ENCODE data around the gene THAP5. TPM values are rescaled to one million over a fixed set of nuclear protein-coding genes. Genes with fewer than 3 reads are reported as not detected.

Gene THAP5
- polyA plus RNA-seq, 2 of the 4 experiments (the other 2 are of a cell fraction) = 20.5 to 27.4 TPM

- no peak overlapping the region for H3K4me2 ChIP-seq
- no peak overlapping the region for H3K27ac ChIP-seq
- DNase-seq (ENCODE audit: low read depth in 1 of 2, low spot score in 1 of 2) (no peak), FAIRE-seq (no peak), ATAC-seq (peak in 1 of 2 experiments; percentile 57; a peak in 4 of 6 replicates)
- peaks cover 8% of the 10 kb centered on the region; the same call in 1 of the 3 replicates for H3K9me3 ChIP-seq
- ChIA-PET CTCF (interaction anchor here (1.0 kb wide), 1 partner anchor 12 kb away, joined by 3 read pairs; the partner anchor contains the start of genes DNAJB9 and THAP5), POLR2A (no interaction called here)
- H3K4me3 ChIP-seq = no peak overlapping the region
- WGBS (ENCODE audit: missing lambda C conversion rate) = 58% methylated on average over 4 of the region's 4 CpGs
- no peak for TF ChIP-seq RARB (CRISPR knock-in tag; IDR thresholded peaks at IDR 0.05)
- no peak for TF ChIP-seq RAD21 (conservative IDR thresholded peaks at IDR 0.05 in 1 of 2, IDR thresholded peaks at IDR 0.05 in 1 of 2)
- no peak for TF ChIP-seq CHD2 (IDR thresholded peaks at IDR 0.05; ENCODE audit: low read length, partially characterized antibody)
- no peak for TF ChIP-seq MAFK (IDR thresholded peaks at IDR 0.05; ENCODE audit: partially characterized antibody)
- no peak for TF ChIP-seq HMGXB4 (CRISPR knock-in tag; IDR thresholded peaks at IDR 0.05; ENCODE audit: borderline replicate concordance)
- no peak for TF ChIP-seq NPAS2 (CRISPR knock-in tag; IDR thresholded peaks at IDR 0.05; ENCODE audit: borderline replicate concordance)
- no peak for TF ChIP-seq ESRRA (IDR thresholded peaks at IDR 0.05; ENCODE audit: borderline replicate concordance, low read length)
- TF ChIP-seq BCL3 (IDR thresholded peaks at IDR 0.05) = no peak
- TF ChIP-seq USF2 (IDR thresholded peaks at IDR 0.05) = no peak
- 0 out of 3 replicates have a peak, but pooled peaks cover 5% of the 10 kb centered on the region for H3K4me1 ChIP-seq
Observed at GRCh38 chr7:108581655-108582491, 12.4 kb upstream of the THAP5 start.

- no peak for TF ChIP-seq NPAS2 (CRISPR knock-in tag; IDR thresholded peaks at IDR 0.05; ENCODE audit: borderline replicate concordance)
- TF ChIP-seq RCOR1 (IDR thresholded peaks at IDR 0.05; ENCODE audit: low read depth, low read length) = no peak
- ATAC-seq (no peak), FAIRE-seq (no peak), DNase-seq (ENCODE audit: low read depth in 1 of 2, low spot score in 1 of 2) (no peak)
- Histone ChIP-seq H3K4me2 (no peak overlapping the region), H3K9me3 (peaks cover 8% of the 10 kb centered on the region; the same call in 1 of the 3 replicates), H3K4me3 (no peak overlapping the region), H3K27ac (no peak overlapping the region), H3K4me1 (0 out of 3 replicates have a peak, but pooled peaks cover 5% of the 10 kb centered on the region)
- WGBS (ENCODE audit: missing lambda C conversion rate) = 76% methylated on average over 6 of the region's 6 CpGs
- ChIA-PET POLR2A (no interaction called here), CTCF (interaction anchor here (0.6 kb wide), 1 partner anchor 12 kb away, joined by 3 read pairs; no protein-coding TSS in a partner anchor)
Observed at GRCh38 chr7:108580298-108580697, 10.8 kb upstream of the THAP5 start.

GRCh38 chr7:108578937-108579336 is 9.4 kb upstream of the THAP5 start:
- no peak for FAIRE-seq
- no peak for DNase-seq (ENCODE audit: low read depth in 1 of 2, low spot score in 1 of 2)
- Histone ChIP-seq H3K4me3 (no peak overlapping the region), H3K27ac (no peak overlapping the region), H3K4me1 (0 out of 3 replicates have a peak, but pooled peaks cover 5% of the 10 kb centered on the region), H3K9me3 (peaks cover 8% of the 10 kb centered on the region; the same call in 1 of the 3 replicates), H3K4me2 (no peak overlapping the region)
- WGBS (ENCODE audit: missing lambda C conversion rate) = 94% methylated on average over 7 of the region's 7 CpGs
- no peak for ATAC-seq
- POLR2A ChIA-PET = interaction anchor here (1.2 kb wide), 1 partner anchor 9 kb away, joined by 5 read pairs; the partner anchor contains the start of genes DNAJB9 and THAP5
- TF ChIP-seq HMGXB4 (CRISPR knock-in tag; IDR thresholded peaks at IDR 0.05; ENCODE audit: borderline replicate concordance) (no peak), USF2 (IDR thresholded peaks at IDR 0.05) (no peak), POLR2AphosphoS2 (conservative IDR thresholded peaks at IDR 0.05; ENCODE audit: low read length) (no peak), CBX2 (IDR thresholded peaks at IDR 0.05; ENCODE audit: borderline replicate concordance, low read depth) (no peak), KDM5A (IDR thresholded peaks at IDR 0.05) (no peak), JUNB (IDR thresholded peaks at IDR 0.05) (no peak), MAX (IDR thresholded peaks at IDR 0.05) (no peak), TFCP2L1 (CRISPR knock-in tag; IDR thresholded peaks at IDR 0.05) (no peak), SREBF2 (IDR thresholded peaks at IDR 0.05) (no peak), MAZ (IDR thresholded peaks at IDR 0.05; ENCODE audit: borderline replicate concordance, low read depth, low read length) (no peak), PBX3 (IDR thresholded peaks at IDR 0.05) (no peak), HEYL (CRISPR knock-in tag; IDR thresholded peaks at IDR 0.05) (no peak), RCOR1 (IDR thresholded peaks at IDR 0.05; ENCODE audit: low read depth, low read length) (no peak)
- CTCF ChIA-PET = no interaction called here
